T1000 (cell line): Measurements from ENCODE around the gene KIF5A.
"Not testable (repeated sequence)": the region's sequence is repeated elsewhere in the genome, so short reads cannot be mapped to it uniquely, and the experiment has no call there.

Experiments used
- DNase-seq: peaks from one replicate; lab custom pipeline; 2025; ENCODE audit warnings: mixed read lengths; lab: John Stamatoyannopoulos, UW

The KIF5A gene

GRCh38 chr12:57584050-57584449, 34.2 kb downstream of the KIF5A start:
- DNase-seq, result no peak

- no peak for DNase-seq
Observed at GRCh38 chr12:57584690-57585089, 34.8 kb downstream of the KIF5A start.

- DNase-seq, result no peak
Observed at GRCh38 chr12:57585156-57585555, 35.3 kb downstream of the KIF5A start.

GRCh38 chr12:57586128-57586527, 36.3 kb downstream of the KIF5A start:
- DNase-seq, result no peak

GRCh38 chr12:57586832-57587429, 37.1 kb downstream of the KIF5A start:
- no peak for DNase-seq

- DNase-seq, result not testable (repeated sequence)
Observed at GRCh38 chr12:57588951-57589610, 39.2 kb downstream of the KIF5A start.

- no peak for DNase-seq
Observed at GRCh38 chr12:57590479-57590863, 40.6 kb downstream of the KIF5A start.

GRCh38 chr12:57590864-57591781, 41.3 kb downstream of the KIF5A start, which contains the start of gene PIP4K2C:
Gene PIP4K2C (plus strand): TSS chr12:57591192. CDS start chr12:57591290, 98 bp downstream.
- peak; percentile 100 for DNase-seq

GRCh38 chr12:57591782-57592325, 42.0 kb downstream of the KIF5A start:
- DNase-seq, result no peak

- no peak for DNase-seq
Observed at GRCh38 chr12:57592551-57593165, 42.8 kb downstream of the KIF5A start.

- DNase-seq, result no peak
Observed at GRCh38 chr12:57593187-57593586, 43.3 kb downstream of the KIF5A start.

- DNase-seq, result no peak
Observed at GRCh38 chr12:57600395-57600794, 50.6 kb downstream of the KIF5A start.

GRCh38 chr12:57602544-57602943, 52.7 kb downstream of the KIF5A start:
- DNase-seq, result no peak

- DNase-seq, result no peak
Observed at GRCh38 chr12:57603324-57603723, 53.5 kb downstream of the KIF5A start.

- peak; percentile 98 for DNase-seq
Observed at GRCh38 chr12:57603815-57604453, 54.1 kb downstream of the KIF5A start.

- peak; percentile 98 for DNase-seq
Observed at GRCh38 chr12:57604454-57604991, 54.7 kb downstream of the KIF5A start, which contains the start of gene DTX3. Gene DTX3 (plus strand): TSS chr12:57604824. CDS start chr12:57606518, 1,694 bp downstream.

- peak; percentile 95 for DNase-seq
Observed at GRCh38 chr12:57604992-57605810, 55.4 kb downstream of the KIF5A start.

GRCh38 chr12:57605811-57606311, 56.0 kb downstream of the KIF5A start:
- DNase-seq, result no peak

- DNase-seq, result no peak
Observed at GRCh38 chr12:57606399-57606798, 56.6 kb downstream of the KIF5A start.

GRCh38 chr12:57606821-57607220, 57.0 kb downstream of the KIF5A start:
- DNase-seq, result no peak
